Measurements from ENCODE around the gene SAFB. TPM values are rescaled to one million over a fixed set of nuclear protein-coding genes. Genes with fewer than 3 reads are reported as not detected.

SAFB gene
- total and polyA plus RNA-seq, 2 of the 13 experiments (the other 11 are each of a cell fraction or from before 2014, with no cell fraction given) = 21.0 to 28.4 TPM

DNA sequence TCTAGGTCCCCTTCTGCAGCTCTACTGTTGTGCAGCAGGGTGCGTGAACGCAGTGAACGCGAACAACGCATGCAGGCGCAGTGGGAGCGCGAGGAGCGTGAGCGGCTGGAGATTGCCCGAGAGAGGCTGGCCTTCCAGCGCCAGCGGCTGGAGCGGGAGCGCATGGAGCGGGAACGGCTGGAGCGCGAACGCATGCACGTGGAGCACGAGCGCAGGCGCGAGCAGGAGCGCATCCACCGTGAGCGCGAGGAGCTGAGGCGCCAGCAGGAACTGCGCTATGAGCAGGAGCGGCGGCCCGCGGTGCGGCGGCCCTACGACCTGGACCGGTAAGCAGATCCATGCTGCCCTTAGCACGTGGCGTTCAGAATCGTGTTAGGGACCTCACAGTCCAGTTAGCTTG, 38.6 kb downstream of the SAFB start (continued):
- TF ChIP-seq, protein P1, sequence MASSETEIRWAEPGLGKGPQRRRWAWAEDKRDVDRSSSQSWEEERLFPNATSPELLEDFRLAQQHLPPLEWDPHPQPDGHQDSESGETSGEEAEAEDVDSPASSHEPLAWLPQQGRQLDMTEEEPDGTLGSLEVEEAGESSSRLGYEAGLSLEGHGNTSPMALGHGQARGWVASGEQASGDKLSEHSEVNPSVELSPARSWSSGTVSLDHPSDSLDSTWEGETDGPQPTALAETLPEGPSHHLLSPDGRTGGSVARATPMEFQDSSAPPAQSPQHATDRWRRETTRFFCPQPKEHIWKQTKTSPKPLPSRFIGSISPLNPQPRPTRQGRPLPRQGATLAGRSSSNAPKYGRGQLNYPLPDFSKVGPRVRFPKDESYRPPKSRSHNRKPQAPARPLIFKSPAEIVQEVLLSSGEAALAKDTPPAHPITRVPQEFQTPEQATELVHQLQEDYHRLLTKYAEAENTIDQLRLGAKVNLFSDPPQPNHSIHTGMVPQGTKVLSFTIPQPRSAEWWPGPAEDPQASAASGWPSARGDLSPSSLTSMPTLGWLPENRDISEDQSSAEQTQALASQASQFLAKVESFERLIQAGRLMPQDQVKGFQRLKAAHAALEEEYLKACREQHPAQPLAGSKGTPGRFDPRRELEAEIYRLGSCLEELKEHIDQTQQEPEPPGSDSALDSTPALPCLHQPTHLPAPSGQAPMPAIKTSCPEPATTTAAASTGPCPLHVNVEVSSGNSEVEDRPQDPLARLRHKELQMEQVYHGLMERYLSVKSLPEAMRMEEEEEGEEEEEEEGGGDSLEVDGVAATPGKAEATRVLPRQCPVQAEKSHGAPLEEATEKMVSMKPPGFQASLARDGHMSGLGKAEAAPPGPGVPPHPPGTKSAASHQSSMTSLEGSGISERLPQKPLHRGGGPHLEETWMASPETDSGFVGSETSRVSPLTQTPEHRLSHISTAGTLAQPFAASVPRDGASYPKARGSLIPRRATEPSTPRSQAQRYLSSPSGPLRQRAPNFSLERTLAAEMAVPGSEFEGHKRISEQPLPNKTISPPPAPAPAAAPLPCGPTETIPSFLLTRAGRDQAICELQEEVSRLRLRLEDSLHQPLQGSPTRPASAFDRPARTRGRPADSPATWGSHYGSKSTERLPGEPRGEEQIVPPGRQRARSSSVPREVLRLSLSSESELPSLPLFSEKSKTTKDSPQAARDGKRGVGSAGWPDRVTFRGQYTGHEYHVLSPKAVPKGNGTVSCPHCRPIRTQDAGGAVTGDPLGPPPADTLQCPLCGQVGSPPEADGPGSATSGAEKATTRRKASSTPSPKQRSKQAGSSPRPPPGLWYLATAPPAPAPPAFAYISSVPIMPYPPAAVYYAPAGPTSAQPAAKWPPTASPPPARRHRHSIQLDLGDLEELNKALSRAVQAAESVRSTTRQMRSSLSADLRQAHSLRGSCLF (CRISPR knock-in tag; IDR thresholded peaks at IDR 0.05; ENCODE audit: borderline replicate concordance) = no peak
- TF ChIP-seq HOXA3 (CRISPR knock-in tag; IDR thresholded peaks at IDR 0.05) (peak; percentile 30; the same call in 1 of the 2 replicates), ZKSCAN5 (CRISPR knock-in tag; IDR thresholded peaks at IDR 0.05) (no peak), MXD4 (CRISPR knock-in tag; IDR thresholded peaks at IDR 0.05) (no peak), U2AF2 (IDR thresholded peaks at IDR 0.05; ENCODE audit: low read depth, low read length) (no peak), AGO2 (optimal IDR thresholded peaks at IDR 0.05; ENCODE audit: low read depth, low read length) (peak; percentile 94), POLR2G (IDR thresholded peaks at IDR 0.05; ENCODE audit: low read depth, low read length) (peak; percentile 18; the same call in 1 of the 2 replicates), ZFP90 (CRISPR knock-in tag; IDR thresholded peaks at IDR 0.05; ENCODE audit: borderline replicate concordance) (no peak), ZNF224 (CRISPR knock-in tag; IDR thresholded peaks at IDR 0.05) (no peak), SP1 (IDR thresholded peaks at IDR 0.05) (no peak), SP1 (CRISPR knock-in tag; IDR thresholded peaks at IDR 0.05) (no peak), CENPT (CRISPR knock-in tag; IDR thresholded peaks at IDR 0.05; ENCODE audit: low read depth) (no peak)
- TF ChIP-seq, protein P2, sequence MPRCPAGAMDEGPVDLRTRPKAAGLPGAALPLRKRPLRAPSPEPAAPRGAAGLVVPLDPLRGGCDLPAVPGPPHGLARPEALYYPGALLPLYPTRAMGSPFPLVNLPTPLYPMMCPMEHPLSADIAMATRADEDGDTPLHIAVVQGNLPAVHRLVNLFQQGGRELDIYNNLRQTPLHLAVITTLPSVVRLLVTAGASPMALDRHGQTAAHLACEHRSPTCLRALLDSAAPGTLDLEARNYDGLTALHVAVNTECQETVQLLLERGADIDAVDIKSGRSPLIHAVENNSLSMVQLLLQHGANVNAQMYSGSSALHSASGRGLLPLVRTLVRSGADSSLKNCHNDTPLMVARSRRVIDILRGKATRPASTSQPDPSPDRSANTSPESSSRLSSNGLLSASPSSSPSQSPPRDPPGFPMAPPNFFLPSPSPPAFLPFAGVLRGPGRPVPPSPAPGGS (CRISPR knock-in tag; IDR thresholded peaks at IDR 0.05) = no peak
- TF ChIP-seq, protein P3, sequence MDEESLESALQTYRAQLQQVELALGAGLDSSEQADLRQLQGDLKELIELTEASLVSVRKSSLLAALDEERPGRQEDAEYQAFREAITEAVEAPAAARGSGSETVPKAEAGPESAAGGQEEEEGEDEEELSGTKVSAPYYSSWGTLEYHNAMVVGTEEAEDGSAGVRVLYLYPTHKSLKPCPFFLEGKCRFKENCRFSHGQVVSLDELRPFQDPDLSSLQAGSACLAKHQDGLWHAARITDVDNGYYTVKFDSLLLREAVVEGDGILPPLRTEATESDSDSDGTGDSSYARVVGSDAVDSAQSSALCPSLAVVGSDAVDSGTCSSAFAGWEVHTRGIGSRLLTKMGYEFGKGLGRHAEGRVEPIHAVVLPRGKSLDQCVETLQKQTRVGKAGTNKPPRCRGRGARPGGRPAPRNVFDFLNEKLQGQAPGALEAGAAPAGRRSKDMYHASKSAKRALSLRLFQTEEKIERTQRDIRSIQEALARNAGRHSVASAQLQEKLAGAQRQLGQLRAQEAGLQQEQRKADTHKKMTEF (CRISPR knock-in tag; IDR thresholded peaks at IDR 0.05) = no peak
